ENCODE data around the gene NARS2. TPM values are rescaled to one million over a fixed set of nuclear protein-coding genes. Genes with fewer than 3 reads are reported as not detected.
A peak's percentile ranks its signal among the peaks of the same experiment; 100 is the strongest.

The NARS2 gene
- total RNA-seq, 1 donor from 2014 or later = 16.2 TPM

- H3K4me3 Mint-ChIP-seq (ENCODE audit: unreplicated experiment) = peak overlapping the region; percentile 52
- peaks cover 4% of the 10 kb centered on the region for H3K9me3 Mint-ChIP-seq (ENCODE audit: unreplicated experiment)
- no peak overlapping the region for H3K27ac Mint-ChIP-seq (ENCODE audit: unreplicated experiment)
- H3K27me3 Mint-ChIP-seq (ENCODE audit: unreplicated experiment) = peaks cover 4% of the 10 kb centered on the region
- no peak for DNase-seq (ENCODE audit: low spot score)
- H3K36me3 Mint-ChIP-seq (ENCODE audit: low read depth, unreplicated experiment) = peaks cover 20% of the 10 kb centered on the region
- H3K4me1 Mint-ChIP-seq (ENCODE audit: unreplicated experiment) = peaks cover 27% of the 10 kb centered on the region
- TF ChIP-seq CTCF (IDR thresholded peaks at IDR 0.05; ENCODE audit: unreplicated experiment) = no peak
Observed at GRCh38 chr11:78408619-78409018, 166.0 kb downstream of the NARS2 start.

- TF ChIP-seq CTCF (IDR thresholded peaks at IDR 0.05; ENCODE audit: unreplicated experiment) = no peak
Observed at GRCh38 chr11:78406568-78407196, 168.0 kb downstream of the NARS2 start.

GRCh38 chr11:78405805-78406204 lies 168.9 kb downstream of the NARS2 start:
- no peak overlapping the region for H3K4me3 Mint-ChIP-seq (ENCODE audit: unreplicated experiment)

More at GRCh38 chr11:78406568-78407196, 168.0 kb downstream of the NARS2 start:
- peaks cover 24% of the 10 kb centered on the region for H3K4me1 Mint-ChIP-seq (ENCODE audit: unreplicated experiment)
- H3K36me3 Mint-ChIP-seq (ENCODE audit: low read depth, unreplicated experiment) = peaks cover 24% of the 10 kb centered on the region
- peaks cover 5% of the 10 kb centered on the region for H3K27me3 Mint-ChIP-seq (ENCODE audit: unreplicated experiment)
- DNase-seq (ENCODE audit: low spot score) = no peak
- H3K4me3 Mint-ChIP-seq (ENCODE audit: unreplicated experiment) = no peak overlapping the region
- peaks cover 4% of the 10 kb centered on the region for H3K9me3 Mint-ChIP-seq (ENCODE audit: unreplicated experiment)
- no peak overlapping the region for H3K27ac Mint-ChIP-seq (ENCODE audit: unreplicated experiment)

GRCh38 chr11:78403781-78404180 lies 170.9 kb downstream of the NARS2 start:
- no peak overlapping the region for H3K27ac Mint-ChIP-seq (ENCODE audit: unreplicated experiment)

More at GRCh38 chr11:78405805-78406204, 168.9 kb downstream of the NARS2 start:
- Mint-ChIP-seq H3K9me3 (ENCODE audit: unreplicated experiment) (peaks cover 4% of the 10 kb centered on the region), H3K4me1 (ENCODE audit: unreplicated experiment) (peaks cover 31% of the 10 kb centered on the region), H3K27me3 (ENCODE audit: unreplicated experiment) (peaks cover 5% of the 10 kb centered on the region), H3K27ac (ENCODE audit: unreplicated experiment) (no peak overlapping the region), H3K36me3 (ENCODE audit: low read depth, unreplicated experiment) (peaks cover 20% of the 10 kb centered on the region)
- no peak for DNase-seq (ENCODE audit: low spot score)
- TF ChIP-seq CTCF (IDR thresholded peaks at IDR 0.05; ENCODE audit: unreplicated experiment) = no peak

More at GRCh38 chr11:78403781-78404180, 170.9 kb downstream of the NARS2 start:
- H3K9me3 Mint-ChIP-seq (ENCODE audit: unreplicated experiment) = no peaks in the 10 kb centered on the region
- H3K4me1 Mint-ChIP-seq (ENCODE audit: unreplicated experiment) = peaks cover 35% of the 10 kb centered on the region
- TF ChIP-seq CTCF (IDR thresholded peaks at IDR 0.05; ENCODE audit: unreplicated experiment) = no peak
- no peak for DNase-seq (ENCODE audit: low spot score)
- peaks cover 12% of the 10 kb centered on the region for H3K36me3 Mint-ChIP-seq (ENCODE audit: low read depth, unreplicated experiment)
- H3K27me3 Mint-ChIP-seq (ENCODE audit: unreplicated experiment) = peaks cover 5% of the 10 kb centered on the region
- no peak overlapping the region for H3K4me3 Mint-ChIP-seq (ENCODE audit: unreplicated experiment)

Data from endothelial cell (in vitro differentiated cells).